Immature natural killer cell (primary cell): ENCODE results near the gene ACTL9. TPM values are rescaled to one million over a fixed set of nuclear protein-coding genes. Genes with fewer than 3 reads are reported as not detected.
"Not testable (repeated sequence)": the region's sequence is repeated elsewhere in the genome, so short reads cannot be mapped to it uniquely, and the experiment has no call there.

Source experiments
- DNase-seq, 3 donors: peaks; one replicate each; pipeline ENCODE4 v3.0.0; 2022; ENCODE audit warnings: mixed read lengths in 1 of 3
- H3K27ac Mint-ChIP-seq, 6 donors: one replicate each; pipeline ENCODE4 v1.8.0; 2020; ENCODE audit warnings: mixed read lengths in 6 of 6, mild to moderate bottlenecking in 5 of 6, inconsistent platforms in 4 of 6, moderate library complexity in 3 of 6
- H3K27me3 Mint-ChIP-seq, 3 donors: one replicate each; pipeline ENCODE4 v1.8.0; 2020 to 2021; ENCODE audit warnings: low read depth in 3 of 3, mild to moderate bottlenecking in 3 of 3, mixed read lengths in 3 of 3, moderate library complexity in 3 of 3, inconsistent platforms in 1 of 3
- H3K36me3 Mint-ChIP-seq, 3 donors: one replicate each; pipeline ENCODE4 v1.8.0; 2020; ENCODE audit warnings: mixed read lengths in 3 of 3, inconsistent platforms in 2 of 3, mild to moderate bottlenecking in 2 of 3
- H3K4me1 Mint-ChIP-seq, 2 donors: one replicate each; pipeline ENCODE4 v1.8.0; 2020; ENCODE audit warnings: inconsistent platforms in 2 of 2, mild to moderate bottlenecking in 2 of 2, mixed read lengths in 2 of 2, moderate library complexity in 1 of 2
- H3K4me3 Mint-ChIP-seq, 5 donors: one replicate each; pipeline ENCODE4 v1.8.0; 2020; ENCODE audit warnings: mild to moderate bottlenecking in 5 of 5, mixed read lengths in 5 of 5, inconsistent platforms in 3 of 5, moderate library complexity in 3 of 5
- H3K9me3 Mint-ChIP-seq, 6 donors: one replicate each; pipeline ENCODE4 v1.8.0; 2020; ENCODE audit warnings: mild to moderate bottlenecking in 6 of 6, mixed read lengths in 6 of 6, inconsistent platforms in 4 of 6, moderate library complexity in 3 of 6
- polyA plus RNA-seq, 3 donors: library from polyadenylated mRNA; unstranded; fragments of 300-500 nt; fragmentation: Illumina TruSeq; gene quantifications; one replicate each; pipeline ENCODE4 v1.2.3, GENCODE V29; 2021

The ACTL9 gene
- not detected for polyA plus RNA-seq

GRCh38 chr19:8698433-8699063, at the start of gene ACTL9:
Gene ACTL9 (minus strand): TSS chr19:8698795. CDS start chr19:8698701, 94 bp downstream.
- H3K4me3 Mint-ChIP-seq: no peak within 1 kb of the TSS
- no peak for DNase-seq
- H3K27ac Mint-ChIP-seq: peak within 1 kb of the TSS in 1 of 6 donors; percentile 59
- no peaks in the 10 kb centered on the region for H3K9me3 Mint-ChIP-seq
- H3K4me1 Mint-ChIP-seq: peaks cover 48 to 64% of the 10 kb centered on the region in 2 donors
- no peaks in the 10 kb centered on the region for H3K36me3 Mint-ChIP-seq
- peaks cover 2 to 5% (median 2%) of the 10 kb centered on the region in 3 donors for H3K27me3 Mint-ChIP-seq

DNA sequence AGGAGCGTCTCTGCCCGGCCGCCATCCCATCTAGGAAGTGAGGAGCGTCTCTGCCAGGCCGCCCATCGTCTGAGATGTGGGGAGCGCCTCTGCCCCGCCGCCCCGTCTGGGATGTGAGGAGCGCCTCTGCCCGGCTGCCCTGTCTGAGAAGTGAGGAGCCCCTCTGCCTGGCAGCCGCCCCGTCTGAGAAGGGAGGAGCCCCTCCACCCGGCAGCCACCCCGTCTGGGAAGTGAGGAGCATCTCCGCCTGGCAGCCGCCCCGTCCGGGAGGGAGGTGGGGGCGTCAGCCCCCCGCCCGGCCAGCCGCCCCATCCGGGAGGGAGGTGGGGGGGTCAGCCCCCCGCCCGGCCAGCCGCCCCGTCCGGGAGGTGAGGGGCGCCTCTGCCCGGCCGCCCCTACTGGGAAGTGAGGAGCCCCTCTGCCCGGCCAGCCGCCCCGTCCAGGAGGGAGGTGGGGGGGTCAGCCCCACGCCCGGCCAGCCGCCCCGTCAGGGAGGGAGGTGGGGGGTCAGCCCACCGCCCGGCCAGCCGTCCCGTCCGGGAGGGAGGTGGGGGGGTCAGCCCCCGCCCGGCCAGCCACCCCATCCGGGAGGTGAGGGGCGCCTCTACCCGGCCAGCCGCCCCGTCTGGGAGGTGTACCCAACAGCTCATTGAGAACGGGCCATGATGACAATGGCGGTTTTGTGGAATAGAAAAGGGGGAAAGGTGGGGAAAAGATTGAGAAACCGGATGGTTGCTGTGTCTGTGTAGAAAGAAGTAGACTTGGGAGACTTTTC, 40.9 kb upstream of the ACTL9 start:
- not testable (repeated sequence) for H3K4me3 Mint-ChIP-seq, H3K4me1 Mint-ChIP-seq, H3K27ac Mint-ChIP-seq, DNase-seq, H3K36me3 Mint-ChIP-seq, H3K27me3 Mint-ChIP-seq, H3K9me3 Mint-ChIP-seq

DNA sequence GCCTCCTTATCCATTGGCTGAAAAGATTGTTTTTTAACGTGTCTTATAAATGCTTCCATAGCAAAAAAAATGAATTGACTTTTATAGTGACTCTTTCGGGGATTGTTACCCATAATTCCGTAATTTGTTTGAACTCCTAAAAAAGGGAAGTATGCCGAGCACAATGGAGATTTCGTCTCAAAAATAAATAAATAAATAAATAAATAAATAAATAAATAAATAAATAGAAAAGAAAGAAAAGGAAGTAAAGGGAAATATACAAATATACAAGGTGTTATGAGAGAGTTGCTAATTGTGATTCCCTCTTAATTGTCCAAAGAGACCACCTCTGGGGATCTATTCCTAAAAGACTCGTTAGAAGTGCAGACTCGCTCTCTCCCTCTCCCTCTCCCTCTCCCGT, 39.8 kb upstream of the ACTL9 start:
- Mint-ChIP-seq H3K9me3 (no peaks in the 10 kb centered on the region), H3K4me1 (no peaks in the 10 kb centered on the region), H3K36me3 (no peaks in the 10 kb centered on the region), H3K27me3 (peaks cover 3 to 6% (median 6%) of the 10 kb centered on the region in 3 donors), H3K27ac (no peak overlapping the region), H3K4me3 (no peak overlapping the region)
- no peak for DNase-seq

GRCh38 chr19:8731428-8732169, 33.0 kb upstream of the ACTL9 start:
- no peak overlapping the region for H3K4me3 Mint-ChIP-seq
- DNase-seq: no peak
- no peaks in the 10 kb centered on the region for H3K4me1 Mint-ChIP-seq
- peaks cover 2 to 10% (median 3%) of the 10 kb centered on the region in 3 donors for H3K27me3 Mint-ChIP-seq
- H3K9me3 Mint-ChIP-seq: peaks cover 0 to 1% (median 0%) of the 10 kb centered on the region in 6 donors
- H3K36me3 Mint-ChIP-seq: no peaks in the 10 kb centered on the region
- no peak overlapping the region for H3K27ac Mint-ChIP-seq

- H3K36me3 Mint-ChIP-seq: peaks cover 0 to 4% (median 3%) of the 10 kb centered on the region in 3 donors
- no peak overlapping the region for H3K4me3 Mint-ChIP-seq
- no peaks in the 10 kb centered on the region for H3K4me1 Mint-ChIP-seq
Measured at GRCh38 chr19:8724276-8724675, 25.7 kb upstream of the ACTL9 start.

DNA sequence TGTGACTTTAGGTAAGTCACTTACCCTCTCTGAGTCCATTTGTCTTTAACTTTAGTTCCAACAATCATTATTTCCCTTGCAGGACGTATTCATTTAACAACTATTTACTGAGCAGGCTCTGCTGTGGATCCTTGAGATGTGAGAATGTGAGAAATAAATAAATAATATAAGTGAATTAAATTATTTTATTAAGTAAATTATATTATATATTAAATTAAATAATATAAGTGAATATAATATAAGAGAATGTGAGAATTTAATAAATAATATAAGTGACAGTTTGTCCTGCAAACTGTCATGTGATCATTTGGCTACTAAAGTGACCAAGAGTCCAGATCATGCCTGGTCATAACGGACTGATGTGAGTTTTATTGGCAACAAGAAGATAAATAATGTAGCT, 23.4 kb upstream of the ACTL9 start:
- no peak overlapping the region for H3K27ac Mint-ChIP-seq
- H3K27me3 Mint-ChIP-seq: peaks cover 2 to 23% (median 4%) of the 10 kb centered on the region in 3 donors
- H3K4me1 Mint-ChIP-seq: no peaks in the 10 kb centered on the region
- H3K9me3 Mint-ChIP-seq: peaks cover 0 to 2% (median 0%) of the 10 kb centered on the region in 6 donors
- no peak for DNase-seq
- peaks cover 3 to 4% (median 3%) of the 10 kb centered on the region in 3 donors for H3K36me3 Mint-ChIP-seq
- H3K4me3 Mint-ChIP-seq: no peak overlapping the region

More at GRCh38 chr19:8724276-8724675, 25.7 kb upstream of the ACTL9 start:
- DNase-seq: no peak
- H3K27ac Mint-ChIP-seq: no peak overlapping the region
- peaks cover 2 to 15% (median 4%) of the 10 kb centered on the region in 3 donors for H3K27me3 Mint-ChIP-seq
- H3K9me3 Mint-ChIP-seq: peaks cover 0 to 2% (median 0%) of the 10 kb centered on the region in 6 donors

DNA sequence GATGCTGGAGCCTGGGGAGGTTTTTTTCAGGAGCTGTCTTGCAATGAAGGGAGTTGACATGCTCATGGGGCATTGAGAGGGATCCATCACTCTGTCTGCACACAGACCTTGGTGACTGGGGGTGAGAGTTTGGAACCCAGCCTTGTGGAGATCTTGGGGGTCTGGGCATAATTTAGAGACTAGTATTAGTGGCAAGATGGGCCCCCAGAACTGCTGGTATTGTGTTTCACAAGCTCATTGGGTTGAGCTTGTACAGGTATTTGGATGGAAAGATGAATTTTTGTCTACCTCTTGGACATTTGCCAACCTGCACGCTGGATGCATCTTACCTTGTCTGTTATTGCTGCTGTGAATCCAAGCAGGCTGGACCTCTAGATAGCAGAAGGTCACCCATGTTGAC, 22.7 kb upstream of the ACTL9 start, which contains the start of gene OR2Z1:
TSS of gene OR2Z1 (plus strand) at position 301 of the 400 bp plus-strand sequence. CDS start 9,395 bp downstream, outside the sequence.
- H3K4me3 Mint-ChIP-seq: no peak within 1 kb of the TSS
- H3K36me3 Mint-ChIP-seq: peaks cover 3 to 4% (median 3%) of the 10 kb centered on the region in 3 donors

DNA sequence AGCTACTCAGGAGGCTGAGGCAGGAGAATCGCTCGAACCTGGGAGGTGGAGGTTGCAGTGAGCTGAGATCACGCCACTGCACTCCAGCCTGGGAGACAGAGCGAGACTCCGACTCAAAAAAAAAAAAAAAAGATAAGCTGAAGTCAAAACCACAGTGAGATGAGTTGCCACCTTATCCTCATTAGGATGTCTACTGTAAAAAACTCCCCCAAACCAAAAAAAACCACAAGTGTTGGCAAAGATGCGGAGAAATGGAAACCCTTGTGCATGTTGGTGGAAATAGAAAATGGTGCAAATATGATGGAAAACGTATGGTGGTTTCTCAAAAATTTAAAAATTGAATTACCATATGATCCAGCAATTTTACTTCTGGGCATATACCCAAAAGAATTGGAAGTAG, 11.7 kb upstream of the ACTL9 start:
- H3K27me3 Mint-ChIP-seq, DNase-seq, H3K27ac Mint-ChIP-seq, H3K4me3 Mint-ChIP-seq: not testable (repeated sequence)
- Mint-ChIP-seq H3K36me3 (peaks cover 0 to 10% (median 7%) of the 10 kb centered on the region in 3 donors), H3K4me1 (peaks cover 11 to 20% of the 10 kb centered on the region in 2 donors), H3K9me3 (peaks cover 0 to 13% (median 12%) of the 10 kb centered on the region in 6 donors)

More for the DNA sequence above, 22.7 kb upstream of the ACTL9 start, which contains the start of gene OR2Z1:
- DNase-seq: no peak
- Mint-ChIP-seq H3K27ac (no peak within 1 kb of the TSS), H3K9me3 (peaks cover 0 to 5% (median 0%) of the 10 kb centered on the region in 6 donors), H3K4me1 (no peaks in the 10 kb centered on the region), H3K27me3 (peaks cover 2 to 23% (median 4%) of the 10 kb centered on the region in 3 donors)

GRCh38 chr19:8705742-8706141, 7.1 kb upstream of the ACTL9 start:
- no peak for DNase-seq
- H3K4me3 Mint-ChIP-seq: peak overlapping the region; percentile 7 to 31 (median 8)

DNA sequence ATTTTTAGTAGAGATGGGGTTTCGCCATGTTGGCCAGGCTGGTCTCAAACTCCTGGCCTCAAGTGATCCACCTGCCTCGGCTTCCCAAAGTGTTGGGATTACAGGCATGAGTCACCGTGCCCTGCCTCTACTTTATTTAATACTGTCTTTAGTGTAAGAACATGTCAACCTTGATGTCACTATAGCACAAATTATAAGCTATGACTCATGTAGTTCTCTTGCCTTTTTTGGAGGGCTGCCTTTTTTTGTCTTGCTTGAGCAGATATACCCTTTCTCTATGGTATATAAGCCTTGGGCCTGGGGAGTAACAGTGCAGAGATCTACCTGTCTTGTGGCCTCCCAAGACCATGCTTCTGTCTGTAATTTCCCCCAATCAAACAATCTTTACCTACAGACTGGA, 6.7 kb upstream of the ACTL9 start:
- Mint-ChIP-seq H3K4me3 (peak overlapping the region; percentile 7 to 26 (median 8)), H3K27ac (peak overlapping the region in 4 of 6 donors; percentile 23 to 76 (median 58)), H3K4me1 (peaks cover 52 to 69% of the 10 kb centered on the region in 2 donors)
- not testable (repeated sequence) for H3K36me3 Mint-ChIP-seq, DNase-seq, H3K27me3 Mint-ChIP-seq, H3K9me3 Mint-ChIP-seq

More at GRCh38 chr19:8705742-8706141, 7.1 kb upstream of the ACTL9 start:
- Mint-ChIP-seq H3K27me3 (peaks cover 0 to 10% (median 2%) of the 10 kb centered on the region in 3 donors), H3K27ac (peak overlapping the region in 5 of 6 donors; percentile 6 to 76 (median 46)), H3K4me1 (peaks cover 51 to 66% of the 10 kb centered on the region in 2 donors), H3K9me3 (peaks cover 0 to 1% (median 0%) of the 10 kb centered on the region in 6 donors), H3K36me3 (no peaks in the 10 kb centered on the region)

- Mint-ChIP-seq H3K36me3 (no peaks in the 10 kb centered on the region), H3K4me3 (peak overlapping the region in 4 of 5 donors; percentile 22 to 79 (median 36))
Measured at GRCh38 chr19:8703223-8703622, 4.6 kb upstream of the ACTL9 start.

GRCh38 chr19:8702350-8702749, 3.8 kb upstream of the ACTL9 start:
- peaks cover 0 to 6% (median 0%) of the 10 kb centered on the region in 3 donors for H3K27me3 Mint-ChIP-seq
- DNase-seq: peak; percentile 36 to 54 (median 54)
- no peaks in the 10 kb centered on the region for H3K9me3 Mint-ChIP-seq
- H3K27ac Mint-ChIP-seq: peak overlapping the region; percentile 24 to 87 (median 84)
- peaks cover 53 to 69% of the 10 kb centered on the region in 2 donors for H3K4me1 Mint-ChIP-seq
- H3K36me3 Mint-ChIP-seq: no peaks in the 10 kb centered on the region
- H3K4me3 Mint-ChIP-seq: peak overlapping the region; percentile 78 to 88 (median 79)

More at GRCh38 chr19:8703223-8703622, 4.6 kb upstream of the ACTL9 start:
- H3K4me1 Mint-ChIP-seq: peaks cover 53 to 70% of the 10 kb centered on the region in 2 donors
- no peaks in the 10 kb centered on the region for H3K9me3 Mint-ChIP-seq
- peak overlapping the region in 4 of 6 donors; percentile 60 to 87 (median 75) for H3K27ac Mint-ChIP-seq
- peaks cover 0 to 6% (median 0%) of the 10 kb centered on the region in 3 donors for H3K27me3 Mint-ChIP-seq
- no peak for DNase-seq

GRCh38 chr19:8700956-8701355, 2.4 kb upstream of the ACTL9 start:
- Mint-ChIP-seq H3K4me1 (peaks cover 52 to 68% of the 10 kb centered on the region in 2 donors), H3K4me3 (peak overlapping the region; percentile 78 to 88 (median 79)), H3K36me3 (no peaks in the 10 kb centered on the region), H3K9me3 (no peaks in the 10 kb centered on the region), H3K27ac (peak overlapping the region in 5 of 6 donors; percentile 24 to 84 (median 51)), H3K27me3 (peaks cover 0 to 6% (median 2%) of the 10 kb centered on the region in 3 donors)
- no peak for DNase-seq
